ENCODE results near the gene STUB1. TPM values are rescaled to one million over a fixed set of nuclear protein-coding genes. Genes with fewer than 3 reads are reported as not detected.

Gene STUB1
- total and polyA plus RNA-seq, 10 of the 15 experiments (the other 5 are each of a cell fraction or from before 2014, with no cell fraction given) = 4.2 to 136 (median 67.1) TPM

DNA sequence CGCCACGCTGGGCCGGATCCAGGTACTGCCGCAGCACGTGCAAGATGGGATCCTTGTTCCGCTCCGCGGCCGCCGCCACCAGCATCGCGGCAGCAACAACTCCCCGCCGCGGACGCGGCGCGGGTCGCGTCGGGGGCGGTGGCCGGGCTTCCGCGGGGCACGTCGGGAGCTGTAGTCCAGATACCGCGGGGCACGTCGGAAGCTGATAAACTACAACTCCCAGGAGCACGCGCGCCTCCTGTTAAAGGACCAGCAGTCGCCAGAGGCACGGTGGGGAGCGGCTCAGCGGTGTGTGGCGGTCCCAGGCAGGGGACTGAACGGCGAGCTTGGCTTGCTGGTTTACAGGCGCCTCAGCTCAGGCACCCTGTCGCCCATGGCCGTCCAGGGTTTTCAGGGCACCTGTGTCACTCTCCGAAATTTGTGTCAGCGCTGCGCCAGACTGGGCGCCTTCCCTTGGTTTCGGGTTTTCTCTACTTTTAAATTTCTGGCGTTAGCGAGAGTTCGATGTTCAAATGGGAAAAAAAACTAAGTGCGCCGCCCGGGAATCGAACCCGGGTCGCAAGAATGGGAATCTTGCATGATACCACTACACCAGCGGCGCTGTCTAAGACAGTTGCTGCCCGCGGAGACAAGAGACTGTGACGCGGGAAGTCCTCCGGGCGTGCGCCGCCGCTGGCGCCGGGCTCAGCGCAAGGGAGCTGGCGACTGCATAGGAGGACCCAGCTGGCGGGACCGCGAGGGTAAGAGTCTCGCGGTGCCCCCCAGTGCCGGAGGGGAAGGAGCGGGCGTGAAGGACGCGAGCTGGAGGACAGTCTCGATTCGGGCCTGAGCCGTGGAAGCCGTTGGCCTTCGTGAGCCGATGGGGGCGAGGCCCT, 43.8 kb upstream of the STUB1 start, which contains the start of gene METTL26 (continued):
- TF ChIP-seq SUPT20H (IDR thresholded peaks at IDR 0.05; ENCODE audit: borderline replicate concordance, control insufficient read depth, low read depth, low read length) (no peak), RELA (IDR thresholded peaks at IDR 0.05; ENCODE audit: borderline replicate concordance, partially characterized antibody) (peak; percentile 17), TBL1XR1 (IDR thresholded peaks at IDR 0.05; ENCODE audit: low read depth, low read length) (peak; percentile 80), YY1 (IDR thresholded peaks at IDR 0.05; ENCODE audit: low read depth, low read length) (peak; percentile 76), MEF2A (IDR thresholded peaks at IDR 0.05; ENCODE audit: insufficient read depth, low read depth, low read length) (0 out of 2 replicates have a peak, but pooled peaks have one; percentile 45), ZSCAN29 (IDR thresholded peaks at IDR 0.05) (peak; percentile 86), MYB (IDR thresholded peaks at IDR 0.05; ENCODE audit: borderline replicate concordance, low read depth, low read length) (0 out of 2 replicates have a peak, but pooled peaks have one; percentile 37), RB1 (IDR thresholded peaks at IDR 0.05; ENCODE audit: borderline replicate concordance) (peak; percentile 61; the same call in 1 of the 2 replicates), NR2F1 (conservative IDR thresholded peaks at IDR 0.05) (peak; percentile 61), ATF7 (IDR thresholded peaks at IDR 0.05; ENCODE audit: low read depth) (peak; percentile 46), BRCA1 (IDR thresholded peaks at IDR 0.05; ENCODE audit: low read depth, low read length) (no peak), ASH2L (IDR thresholded peaks at IDR 0.05; ENCODE audit: borderline replicate concordance, low read depth) (peak; percentile 81; the same call in 1 of the 2 replicates), ZNF24 (IDR thresholded peaks at IDR 0.05) (peak; percentile 100), EGR1 (IDR thresholded peaks at IDR 0.05; ENCODE audit: borderline replicate concordance in 1 of 2, low read depth in 2 of 2, low read length in 2 of 2) (peak in 1 of 2 experiments; percentile 51; a peak in 1 of 3 replicates)
- TF ChIP-seq, protein P1, sequence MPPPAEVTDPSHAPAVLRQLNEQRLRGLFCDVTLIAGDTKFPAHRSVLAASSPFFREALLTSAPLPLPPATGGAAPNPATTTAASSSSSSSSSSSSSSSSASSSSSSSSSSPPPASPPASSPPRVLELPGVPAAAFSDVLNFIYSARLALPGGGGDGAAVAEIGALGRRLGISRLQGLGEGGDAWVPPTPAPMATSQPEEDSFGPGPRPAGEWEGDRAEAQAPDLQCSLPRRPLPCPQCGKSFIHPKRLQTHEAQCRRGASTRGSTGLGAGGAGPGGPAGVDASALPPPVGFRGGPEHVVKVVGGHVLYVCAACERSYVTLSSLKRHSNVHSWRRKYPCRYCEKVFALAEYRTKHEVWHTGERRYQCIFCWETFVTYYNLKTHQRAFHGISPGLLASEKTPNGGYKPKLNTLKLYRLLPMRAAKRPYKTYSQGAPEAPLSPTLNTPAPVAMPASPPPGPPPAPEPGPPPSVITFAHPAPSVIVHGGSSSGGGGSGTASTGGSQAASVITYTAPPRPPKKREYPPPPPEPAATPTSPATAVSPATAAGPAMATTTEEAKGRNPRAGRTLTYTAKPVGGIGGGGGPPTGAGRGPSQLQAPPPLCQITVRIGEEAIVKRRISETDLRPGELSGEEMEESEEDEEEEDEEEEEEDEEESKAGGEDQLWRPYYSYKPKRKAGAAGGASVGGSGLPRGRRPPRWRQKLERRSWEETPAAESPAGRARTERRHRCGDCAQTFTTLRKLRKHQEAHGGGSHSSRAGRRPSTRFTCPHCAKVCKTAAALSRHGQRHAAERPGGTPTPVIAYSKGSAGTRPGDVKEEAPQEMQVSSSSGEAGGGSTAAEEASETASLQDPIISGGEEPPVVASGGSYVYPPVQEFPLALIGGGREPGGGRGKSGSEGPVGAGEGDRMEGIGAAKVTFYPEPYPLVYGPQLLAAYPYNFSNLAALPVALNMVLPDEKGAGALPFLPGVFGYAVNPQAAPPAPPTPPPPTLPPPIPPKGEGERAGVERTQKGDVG (CRISPR knock-in tag; IDR thresholded peaks at IDR 0.05) = no peak
- TF ChIP-seq, protein P2, sequence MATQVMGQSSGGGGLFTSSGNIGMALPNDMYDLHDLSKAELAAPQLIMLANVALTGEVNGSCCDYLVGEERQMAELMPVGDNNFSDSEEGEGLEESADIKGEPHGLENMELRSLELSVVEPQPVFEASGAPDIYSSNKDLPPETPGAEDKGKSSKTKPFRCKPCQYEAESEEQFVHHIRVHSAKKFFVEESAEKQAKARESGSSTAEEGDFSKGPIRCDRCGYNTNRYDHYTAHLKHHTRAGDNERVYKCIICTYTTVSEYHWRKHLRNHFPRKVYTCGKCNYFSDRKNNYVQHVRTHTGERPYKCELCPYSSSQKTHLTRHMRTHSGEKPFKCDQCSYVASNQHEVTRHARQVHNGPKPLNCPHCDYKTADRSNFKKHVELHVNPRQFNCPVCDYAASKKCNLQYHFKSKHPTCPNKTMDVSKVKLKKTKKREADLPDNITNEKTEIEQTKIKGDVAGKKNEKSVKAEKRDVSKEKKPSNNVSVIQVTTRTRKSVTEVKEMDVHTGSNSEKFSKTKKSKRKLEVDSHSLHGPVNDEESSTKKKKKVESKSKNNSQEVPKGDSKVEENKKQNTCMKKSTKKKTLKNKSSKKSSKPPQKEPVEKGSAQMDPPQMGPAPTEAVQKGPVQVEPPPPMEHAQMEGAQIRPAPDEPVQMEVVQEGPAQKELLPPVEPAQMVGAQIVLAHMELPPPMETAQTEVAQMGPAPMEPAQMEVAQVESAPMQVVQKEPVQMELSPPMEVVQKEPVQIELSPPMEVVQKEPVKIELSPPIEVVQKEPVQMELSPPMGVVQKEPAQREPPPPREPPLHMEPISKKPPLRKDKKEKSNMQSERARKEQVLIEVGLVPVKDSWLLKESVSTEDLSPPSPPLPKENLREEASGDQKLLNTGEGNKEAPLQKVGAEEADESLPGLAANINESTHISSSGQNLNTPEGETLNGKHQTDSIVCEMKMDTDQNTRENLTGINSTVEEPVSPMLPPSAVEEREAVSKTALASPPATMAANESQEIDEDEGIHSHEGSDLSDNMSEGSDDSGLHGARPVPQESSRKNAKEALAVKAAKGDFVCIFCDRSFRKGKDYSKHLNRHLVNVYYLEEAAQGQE (IDR thresholded peaks at IDR 0.05; ENCODE audit: low read depth, low read length) = no peak
- TF ChIP-seq, protein P3, sequence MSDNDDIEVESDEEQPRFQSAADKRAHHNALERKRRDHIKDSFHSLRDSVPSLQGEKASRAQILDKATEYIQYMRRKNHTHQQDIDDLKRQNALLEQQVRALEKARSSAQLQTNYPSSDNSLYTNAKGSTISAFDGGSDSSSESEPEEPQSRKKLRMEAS (IDR thresholded peaks at IDR 0.05; ENCODE audit: low read depth, low read length) = peak; percentile 66
- TF ChIP-seq, protein P4, sequence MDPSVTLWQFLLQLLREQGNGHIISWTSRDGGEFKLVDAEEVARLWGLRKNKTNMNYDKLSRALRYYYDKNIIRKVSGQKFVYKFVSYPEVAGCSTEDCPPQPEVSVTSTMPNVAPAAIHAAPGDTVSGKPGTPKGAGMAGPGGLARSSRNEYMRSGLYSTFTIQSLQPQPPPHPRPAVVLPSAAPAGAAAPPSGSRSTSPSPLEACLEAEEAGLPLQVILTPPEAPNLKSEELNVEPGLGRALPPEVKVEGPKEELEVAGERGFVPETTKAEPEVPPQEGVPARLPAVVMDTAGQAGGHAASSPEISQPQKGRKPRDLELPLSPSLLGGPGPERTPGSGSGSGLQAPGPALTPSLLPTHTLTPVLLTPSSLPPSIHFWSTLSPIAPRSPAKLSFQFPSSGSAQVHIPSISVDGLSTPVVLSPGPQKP (IDR thresholded peaks at IDR 0.05; ENCODE audit: low read depth, low read length) = peak; percentile 67; the same call in 1 of the 2 replicates
- TF ChIP-seq, protein P5, sequence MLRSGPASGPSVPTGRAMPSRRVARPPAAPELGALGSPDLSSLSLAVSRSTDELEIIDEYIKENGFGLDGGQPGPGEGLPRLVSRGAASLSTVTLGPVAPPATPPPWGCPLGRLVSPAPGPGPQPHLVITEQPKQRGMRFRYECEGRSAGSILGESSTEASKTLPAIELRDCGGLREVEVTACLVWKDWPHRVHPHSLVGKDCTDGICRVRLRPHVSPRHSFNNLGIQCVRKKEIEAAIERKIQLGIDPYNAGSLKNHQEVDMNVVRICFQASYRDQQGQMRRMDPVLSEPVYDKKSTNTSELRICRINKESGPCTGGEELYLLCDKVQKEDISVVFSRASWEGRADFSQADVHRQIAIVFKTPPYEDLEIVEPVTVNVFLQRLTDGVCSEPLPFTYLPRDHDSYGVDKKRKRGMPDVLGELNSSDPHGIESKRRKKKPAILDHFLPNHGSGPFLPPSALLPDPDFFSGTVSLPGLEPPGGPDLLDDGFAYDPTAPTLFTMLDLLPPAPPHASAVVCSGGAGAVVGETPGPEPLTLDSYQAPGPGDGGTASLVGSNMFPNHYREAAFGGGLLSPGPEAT (IDR thresholded peaks at IDR 0.05; ENCODE audit: low read depth) = peak; percentile 96
